ENCODE data around the gene ZP1. TPM values are rescaled to one million over a fixed set of nuclear protein-coding genes. Genes with fewer than 3 reads are reported as not detected.
"Not testable (repeated sequence)": the region's sequence is repeated elsewhere in the genome, so short reads cannot be mapped to it uniquely, and the experiment has no call there.

ZP1 gene
- polyA plus RNA-seq, 3 donors from 2014 or later, result not detected

DNA sequence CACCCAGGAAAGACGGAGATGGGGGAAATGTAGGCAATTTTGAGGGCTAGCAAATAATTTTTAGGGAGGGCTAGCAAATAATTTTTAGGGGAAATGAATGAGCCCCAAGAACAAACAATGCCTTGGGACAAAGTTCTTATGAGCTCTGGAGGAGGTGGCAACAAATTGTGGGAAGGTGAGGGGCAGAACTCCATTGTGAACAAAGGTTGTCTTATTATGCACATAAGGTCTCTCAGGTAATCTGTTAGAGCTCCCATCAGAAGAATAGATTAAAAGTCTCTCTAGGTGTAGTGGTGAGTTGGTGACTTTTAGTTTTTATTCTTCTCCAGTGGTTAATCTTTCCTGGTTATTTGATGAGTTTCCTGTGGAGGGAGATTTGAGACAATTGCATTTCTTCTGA lies 41.5 kb downstream of the ZP1 start:
- Mint-ChIP-seq H3K36me3 (no peaks in the 10 kb centered on the region), H3K27me3 (ENCODE audit: low read depth in 3 of 3) (peaks cover 2 to 9% (median 5%) of the 10 kb centered on the region in 3 donors), H3K9me3 (no peaks in the 10 kb centered on the region), H3K4me1 (peaks cover 62 to 71% of the 10 kb centered on the region in 2 donors), H3K27ac (peak overlapping the region in 2 of 6 donors; percentile 12 to 36), H3K4me3 (no peak overlapping the region)
- DNase-seq, result no peak

- not testable (repeated sequence) for H3K36me3 Mint-ChIP-seq, H3K4me3 Mint-ChIP-seq, H3K9me3 Mint-ChIP-seq, DNase-seq
- peak overlapping the region in 1 of 6 donors; percentile 9 for H3K27ac Mint-ChIP-seq
- peaks cover 58 to 68% of the 10 kb centered on the region in 2 donors for H3K4me1 Mint-ChIP-seq
- H3K27me3 Mint-ChIP-seq (ENCODE audit: low read depth in 3 of 3), result peaks cover 6 to 12% (median 9%) of the 10 kb centered on the region in 3 donors
These were observed 42.4 kb downstream of the ZP1 start for GRCh38 chr11:60909680-60910280.

- Mint-ChIP-seq H3K4me3 (no peak overlapping the region), H3K9me3 (no peaks in the 10 kb centered on the region), H3K27me3 (ENCODE audit: low read depth in 3 of 3) (peaks cover 6 to 12% (median 9%) of the 10 kb centered on the region in 3 donors), H3K4me1 (peaks cover 59 to 68% of the 10 kb centered on the region in 2 donors), H3K36me3 (no peaks in the 10 kb centered on the region), H3K27ac (no peak overlapping the region)
- no peak for DNase-seq
These were observed 42.9 kb downstream of the ZP1 start for GRCh38 chr11:60910281-60910687.

- Mint-ChIP-seq H3K4me1 (peaks cover 59 to 68% of the 10 kb centered on the region in 2 donors), H3K4me3 (no peak overlapping the region), H3K36me3 (no peaks in the 10 kb centered on the region)
These were observed 43.5 kb downstream of the ZP1 start for GRCh38 chr11:60910711-60911380.

DNA sequence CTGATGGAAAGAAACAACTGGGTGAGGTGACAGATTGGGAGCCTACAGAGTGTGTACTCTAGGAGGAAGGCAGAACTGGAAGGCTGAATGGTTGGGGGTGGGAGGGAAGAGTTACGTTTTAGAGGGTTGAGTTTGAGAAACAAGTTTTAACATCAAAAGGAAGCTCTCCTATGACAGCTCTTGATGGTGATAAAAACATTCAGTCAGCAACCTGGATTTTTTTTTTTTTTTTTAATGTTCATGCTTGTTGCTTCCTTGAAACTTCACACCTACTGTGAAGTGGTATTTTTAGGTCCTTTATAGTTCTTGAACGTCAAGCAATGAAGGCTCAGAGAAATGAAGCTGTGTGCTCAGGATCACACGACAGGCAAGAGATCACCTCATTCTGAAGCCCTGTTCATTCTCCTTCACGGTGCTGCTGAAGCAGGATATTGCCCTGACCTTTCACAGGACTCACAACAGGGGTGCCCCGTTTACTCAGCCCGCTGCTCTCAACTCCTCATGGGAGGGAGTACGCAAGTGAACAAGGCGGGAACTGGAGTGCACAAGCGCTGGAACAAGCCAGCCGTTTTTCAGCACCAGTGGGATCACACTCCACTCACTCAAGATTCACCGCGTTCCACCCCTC lies 45.0 kb downstream of the ZP1 start:
- Mint-ChIP-seq H3K27ac (peak overlapping the region; percentile 79 to 95 (median 89)), H3K27me3 (ENCODE audit: low read depth in 3 of 3) (peaks cover 6 to 9% (median 7%) of the 10 kb centered on the region in 3 donors), H3K9me3 (no peaks in the 10 kb centered on the region), H3K4me3 (peak overlapping the region; percentile 61 to 99 (median 71)), H3K36me3 (no peaks in the 10 kb centered on the region), H3K4me1 (peaks cover 61 to 68% of the 10 kb centered on the region in 2 donors)
- peak; percentile 46 to 59 (median 59) for DNase-seq

More at GRCh38 chr11:60910711-60911380, 43.5 kb downstream of the ZP1 start:
- peak overlapping the region; percentile 54 to 92 (median 81) for H3K27ac Mint-ChIP-seq
- peaks cover 6 to 12% (median 9%) of the 10 kb centered on the region in 3 donors for H3K27me3 Mint-ChIP-seq (ENCODE audit: low read depth in 3 of 3)
- DNase-seq, result no peak
- H3K9me3 Mint-ChIP-seq, result no peaks in the 10 kb centered on the region

DNA sequence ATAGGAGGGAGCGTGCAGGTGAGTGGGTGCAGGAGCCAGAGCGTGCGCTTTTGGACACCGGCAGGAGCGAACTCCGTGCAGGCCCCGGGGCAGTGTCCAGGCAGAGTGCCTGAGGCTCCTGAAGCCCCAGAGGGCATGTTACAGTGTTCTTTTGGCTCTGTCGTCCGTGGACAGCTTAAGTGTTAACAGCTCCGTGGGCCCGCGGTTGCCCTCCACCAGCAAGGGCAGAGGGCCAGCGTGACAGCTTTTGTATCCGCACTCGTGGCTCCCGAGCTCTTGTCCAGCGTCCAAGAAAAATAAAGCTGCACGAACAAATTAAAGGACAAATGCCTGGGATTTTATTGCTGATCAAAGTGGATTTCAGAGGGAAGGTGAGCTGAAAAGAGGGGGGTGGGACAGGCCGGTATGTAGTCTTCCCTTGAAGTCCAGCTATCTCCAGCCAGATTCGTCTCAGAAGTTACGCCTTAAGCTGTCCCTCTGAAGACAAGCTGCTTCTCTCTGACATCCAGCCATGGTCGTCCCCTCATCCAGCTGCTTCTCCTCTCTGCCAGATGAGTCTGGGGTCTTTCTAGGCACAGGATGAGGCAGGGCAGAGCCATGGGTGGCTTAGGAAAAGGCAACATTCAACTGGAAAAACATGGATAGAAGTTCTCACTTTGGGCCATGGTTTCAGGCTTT lies 45.6 kb downstream of the ZP1 start:
- Mint-ChIP-seq H3K27me3 (ENCODE audit: low read depth in 3 of 3) (peaks cover 6 to 9% (median 7%) of the 10 kb centered on the region in 3 donors), H3K4me1 (peaks cover 63 to 67% of the 10 kb centered on the region in 2 donors), H3K4me3 (peak overlapping the region; percentile 98 to 99 (median 98)), H3K27ac (peak overlapping the region; percentile 88 to 99 (median 94)), H3K9me3 (no peaks in the 10 kb centered on the region), H3K36me3 (no peaks in the 10 kb centered on the region)
- no peak for DNase-seq

- H3K9me3 Mint-ChIP-seq, result no peaks in the 10 kb centered on the region
- peaks cover 63 to 67% of the 10 kb centered on the region in 2 donors for H3K4me1 Mint-ChIP-seq
- H3K36me3 Mint-ChIP-seq, result no peaks in the 10 kb centered on the region
- DNase-seq, result peak; percentile 86 to 88 (median 87)
- peaks cover 6 to 9% (median 7%) of the 10 kb centered on the region in 3 donors for H3K27me3 Mint-ChIP-seq (ENCODE audit: low read depth in 3 of 3)
- peak within 1 kb of the TSS; percentile 86 to 99 (median 94) for H3K27ac Mint-ChIP-seq
- peak within 1 kb of the TSS; percentile 98 to 99 (median 98) for H3K4me3 Mint-ChIP-seq
These were observed 46.7 kb downstream of the ZP1 start, which contains the start of gene TMEM109 for GRCh38 chr11:60913793-60914632. TMEM109 (plus strand) TSS chr11:60914158; CDS start chr11:60919694, 5,536 bp downstream.

- peak overlapping the region; percentile 86 to 98 (median 92) for H3K27ac Mint-ChIP-seq
- H3K36me3 Mint-ChIP-seq, result peaks cover 0 to 4% (median 4%) of the 10 kb centered on the region in 3 donors
- H3K9me3 Mint-ChIP-seq, result no peaks in the 10 kb centered on the region
- peaks cover 63 to 67% of the 10 kb centered on the region in 2 donors for H3K4me1 Mint-ChIP-seq
- peaks cover 6 to 9% (median 7%) of the 10 kb centered on the region in 3 donors for H3K27me3 Mint-ChIP-seq (ENCODE audit: low read depth in 3 of 3)
- H3K4me3 Mint-ChIP-seq, result peak overlapping the region; percentile 90 to 99 (median 98)
- peak; percentile 39 to 46 (median 43) for DNase-seq
These were observed 47.4 kb downstream of the ZP1 start for GRCh38 chr11:60914633-60915247.

GRCh38 chr11:60915248-60915914 lies 48.0 kb downstream of the ZP1 start:
- peak overlapping the region; percentile 86 to 98 (median 92) for H3K27ac Mint-ChIP-seq
- peaks cover 1 to 10% (median 7%) of the 10 kb centered on the region in 3 donors for H3K36me3 Mint-ChIP-seq
- peaks cover 6 to 9% (median 7%) of the 10 kb centered on the region in 3 donors for H3K27me3 Mint-ChIP-seq (ENCODE audit: low read depth in 3 of 3)
- H3K9me3 Mint-ChIP-seq, result no peaks in the 10 kb centered on the region
- peak overlapping the region; percentile 90 to 99 (median 98) for H3K4me3 Mint-ChIP-seq
- DNase-seq, result peak; percentile 77 to 80 (median 79)
- H3K4me1 Mint-ChIP-seq, result peaks cover 64 to 67% of the 10 kb centered on the region in 2 donors

DNA sequence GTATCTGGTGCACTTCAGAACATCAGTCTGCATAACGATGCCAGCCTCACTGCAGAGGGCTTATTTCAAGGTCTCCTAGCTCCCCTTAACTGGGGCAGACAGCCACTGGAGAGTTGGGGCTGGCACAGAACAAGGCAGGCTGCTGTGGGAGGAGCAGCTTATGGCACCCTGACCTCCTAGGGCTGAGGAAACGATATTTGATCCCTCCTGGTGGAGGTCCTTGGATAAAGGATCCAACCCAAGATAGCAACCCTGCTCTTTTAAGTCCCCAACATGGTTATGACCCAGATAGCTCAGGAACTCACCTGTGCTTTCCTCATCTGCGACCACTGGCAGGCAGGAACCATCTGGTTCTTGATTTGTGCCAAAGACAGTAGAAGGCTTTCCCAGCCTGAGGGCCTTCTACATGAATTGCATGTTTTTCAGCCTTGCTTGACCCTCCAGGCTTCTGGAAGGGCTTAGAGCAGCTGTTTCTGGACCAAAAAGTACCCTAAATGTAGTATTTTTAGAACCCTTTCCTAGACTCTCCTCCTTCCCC lies 49.4 kb downstream of the ZP1 start:
- DNase-seq, result no peak
- Mint-ChIP-seq H3K4me1 (peaks cover 53 to 56% of the 10 kb centered on the region in 2 donors), H3K27ac (peak overlapping the region; percentile 69 to 98 (median 92)), H3K9me3 (no peaks in the 10 kb centered on the region), H3K27me3 (ENCODE audit: low read depth in 3 of 3) (peaks cover 6 to 7% (median 6%) of the 10 kb centered on the region in 3 donors), H3K4me3 (peak overlapping the region; percentile 29 to 69 (median 41)), H3K36me3 (peaks cover 11 to 24% (median 19%) of the 10 kb centered on the region in 3 donors)

GRCh38 chr11:60917267-60917666 lies 49.9 kb downstream of the ZP1 start:
- Mint-ChIP-seq H3K27ac (peak overlapping the region; percentile 69 to 98 (median 89)), H3K9me3 (no peaks in the 10 kb centered on the region), H3K4me1 (peaks cover 48 to 50% of the 10 kb centered on the region in 2 donors), H3K36me3 (peaks cover 13 to 27% (median 25%) of the 10 kb centered on the region in 3 donors), H3K4me3 (peak overlapping the region in 4 of 5 donors; percentile 16 to 69 (median 28)), H3K27me3 (ENCODE audit: low read depth in 3 of 3) (peaks cover 5 to 6% (median 6%) of the 10 kb centered on the region in 3 donors)
- no peak for DNase-seq

All from immature natural killer cell (primary cell).